RWPE2 (cell line): ENCODE measurements around the gene OR52E5.

Experiments used
- ATAC-seq: fragments of 200-7000 bp; cut with Tn5 transposase; 3 replicates; pipeline ENCODE4 v1.9.1; 2021; ENCODE audit warnings: low read depth
- DNase-seq: peaks from one replicate; pipeline ENCODE4 v3.0.0-alpha.2; 2020; ENCODE audit warnings: low spot score
- H3K27ac ChIP-seq: fragments of 450-650 bp; 2 replicates; pipeline ENCODE4 v1.5.1; 2017; ENCODE audit warnings: mild to moderate bottlenecking; ENCODE audit not compliant: poor library complexity, severe bottlenecking
- H3K27me3 ChIP-seq: fragments of 250-450 bp; sonication (Bioruptor Pico); 2 replicates; pipeline ENCODE4 v1.5.1; 2021; ENCODE audit warnings: mild to moderate bottlenecking, moderate library complexity; ENCODE audit not compliant: insufficient read depth, poor library complexity, severe bottlenecking
- H3K36me3 ChIP-seq: fragments of 250-450 bp; sonication (Bioruptor Pico); 2 replicates; pipeline ENCODE4 v1.5.1; 2020; ENCODE audit warnings: low read depth, mild to moderate bottlenecking, moderate library complexity
- H3K4me1 ChIP-seq: fragments of 250-450 bp; sonication (Bioruptor Pico); 2 replicates; pipeline ENCODE4 v1.5.1; 2021; ENCODE audit warnings: mild to moderate bottlenecking, moderate library complexity; ENCODE audit not compliant: insufficient read depth, poor library complexity, severe bottlenecking
- H3K4me3 ChIP-seq: fragments of 250-450 bp; sonication (Bioruptor Pico); 2 replicates; pipeline ENCODE4 v1.5.1; 2021; ENCODE audit warnings: mild to moderate bottlenecking, moderate library complexity; ENCODE audit not compliant: severe bottlenecking
- H3K9me3 ChIP-seq: fragments of 250-450 bp; sonication (Bioruptor Pico); 2 replicates; pipeline ENCODE4 v1.5.1; 2021; ENCODE audit warnings: mild to moderate bottlenecking, moderate library complexity; ENCODE audit not compliant: severe bottlenecking
- CTCF ChIP-seq: fragments of 450-650 bp; IDR thresholded peaks from one replicate; pipeline ENCODE4 v1.5.1; 2017; ENCODE audit warnings: mild to moderate bottlenecking, moderate library complexity; ENCODE audit not compliant: poor library complexity, severe bottlenecking

OR52E5 gene

GRCh38 chr11:5938603-5938965, 45.6 kb downstream of the OR52E5 start:
- Histone ChIP-seq H3K4me1 (no peaks in the 10 kb centered on the region), H3K27ac (no peak overlapping the region), H3K4me3 (no peak overlapping the region), H3K36me3 (no peaks in the 10 kb centered on the region), H3K27me3 (no peaks in the 10 kb centered on the region), H3K9me3 (no peaks in the 10 kb centered on the region)
- ATAC-seq (no peak), DNase-seq (no peak)
- TF ChIP-seq CTCF = no peak

DNA sequence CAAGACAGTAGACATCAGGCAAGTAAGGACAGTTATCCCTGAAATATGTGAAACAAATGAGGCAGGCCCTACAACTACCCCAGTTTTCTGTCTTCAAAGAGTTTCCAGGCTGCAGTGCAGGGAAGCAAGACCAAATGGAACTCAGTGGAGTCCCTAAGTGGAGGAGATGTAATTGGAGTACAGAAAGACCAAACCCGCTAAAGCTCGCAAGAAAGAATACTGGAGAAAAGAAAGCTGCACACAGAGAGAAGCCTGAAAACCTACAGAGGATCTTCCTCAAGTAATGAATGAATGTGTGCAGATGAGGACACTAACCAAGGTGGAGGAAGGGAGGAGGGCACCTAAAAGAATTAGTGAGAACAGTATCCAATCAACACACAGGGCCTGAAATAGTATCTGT, 47.7 kb downstream of the OR52E5 start:
- no peak for TF ChIP-seq CTCF
- ATAC-seq (no peak), DNase-seq (no peak)
- Histone ChIP-seq H3K9me3 (no peaks in the 10 kb centered on the region), H3K27ac (no peak overlapping the region), H3K4me1 (no peaks in the 10 kb centered on the region), H3K36me3 (no peaks in the 10 kb centered on the region), H3K4me3 (no peak overlapping the region), H3K27me3 (no peaks in the 10 kb centered on the region)

DNA sequence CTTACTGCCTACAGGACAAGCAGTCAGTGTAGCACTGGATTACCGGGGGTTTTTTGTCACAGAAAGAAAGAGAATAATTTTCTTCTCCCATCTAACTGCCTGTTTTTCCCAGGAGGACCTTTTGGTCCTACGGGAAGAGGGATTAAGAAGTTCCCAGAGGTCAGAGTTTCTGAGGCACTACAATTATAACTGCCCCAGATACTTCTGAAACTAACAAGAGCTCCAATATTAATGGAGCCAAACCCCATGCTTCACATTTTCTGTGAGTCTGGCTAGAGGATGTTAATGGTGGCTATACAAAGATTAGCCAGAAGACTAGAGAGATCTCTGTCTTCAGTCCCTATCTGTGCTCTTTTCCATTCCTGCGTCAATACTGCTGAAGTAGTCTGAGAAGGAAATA, 48.9 kb downstream of the OR52E5 start, which contains the start of gene OR56A3:
TSS of gene OR56A3 (plus strand) at position 301 of the 400 bp plus-strand sequence. CDS start 5,096 bp downstream, outside the sequence.
- Histone ChIP-seq H3K9me3 (no peaks in the 10 kb centered on the region), H3K4me1 (no peaks in the 10 kb centered on the region), H3K4me3 (no peak within 1 kb of the TSS), H3K36me3 (no peaks in the 10 kb centered on the region), H3K27me3 (no peaks in the 10 kb centered on the region), H3K27ac (no peak within 1 kb of the TSS)
- DNase-seq = no peak
- TF ChIP-seq CTCF = no peak
- ATAC-seq = no peak
